ENCODE results near the gene FER. TPM values are rescaled to one million over a fixed set of nuclear protein-coding genes. Genes with fewer than 3 reads are reported as not detected.

FER gene
- total RNA-seq, 1 experiment from 2014 or later = 22.1 TPM

DNA sequence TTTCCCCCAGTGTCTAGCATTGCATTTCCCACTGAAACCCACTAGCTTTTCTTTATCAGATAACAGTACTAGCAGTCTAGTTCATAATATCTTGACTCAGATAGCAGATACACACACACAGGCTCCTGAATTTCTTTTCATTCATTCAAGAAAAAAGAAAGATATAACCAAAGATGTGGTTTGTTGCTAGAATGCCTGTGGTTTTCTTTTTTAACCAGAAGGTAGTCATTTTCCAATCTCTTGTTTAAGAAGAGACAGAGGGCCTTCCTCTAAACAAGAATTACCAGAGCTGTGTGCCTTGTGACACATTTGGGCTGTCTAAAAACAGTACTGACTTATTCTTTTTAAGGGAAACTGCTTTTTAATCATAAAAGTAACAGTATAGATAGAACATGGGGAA lies 494.8 kb downstream of the FER start:
- ATAC-seq (no peak), DNase-seq (ENCODE audit: low read depth, low spot score) (no peak)
- in situ Hi-C loops (cut with HindIII; ENCODE audit: low pct_unique_long_range_greater_than_20kb, low sequenced_read_pairs) = no loop called here
- ChIA-PET CTCF (no interaction called here), POLR2A (no interaction called here)
- no peak for TF ChIP-seq SIN3A (IDR thresholded peaks at IDR 0.05; ENCODE audit: borderline replicate concordance, insufficient read depth, low read depth, low read length)
- TF ChIP-seq, protein P1, sequence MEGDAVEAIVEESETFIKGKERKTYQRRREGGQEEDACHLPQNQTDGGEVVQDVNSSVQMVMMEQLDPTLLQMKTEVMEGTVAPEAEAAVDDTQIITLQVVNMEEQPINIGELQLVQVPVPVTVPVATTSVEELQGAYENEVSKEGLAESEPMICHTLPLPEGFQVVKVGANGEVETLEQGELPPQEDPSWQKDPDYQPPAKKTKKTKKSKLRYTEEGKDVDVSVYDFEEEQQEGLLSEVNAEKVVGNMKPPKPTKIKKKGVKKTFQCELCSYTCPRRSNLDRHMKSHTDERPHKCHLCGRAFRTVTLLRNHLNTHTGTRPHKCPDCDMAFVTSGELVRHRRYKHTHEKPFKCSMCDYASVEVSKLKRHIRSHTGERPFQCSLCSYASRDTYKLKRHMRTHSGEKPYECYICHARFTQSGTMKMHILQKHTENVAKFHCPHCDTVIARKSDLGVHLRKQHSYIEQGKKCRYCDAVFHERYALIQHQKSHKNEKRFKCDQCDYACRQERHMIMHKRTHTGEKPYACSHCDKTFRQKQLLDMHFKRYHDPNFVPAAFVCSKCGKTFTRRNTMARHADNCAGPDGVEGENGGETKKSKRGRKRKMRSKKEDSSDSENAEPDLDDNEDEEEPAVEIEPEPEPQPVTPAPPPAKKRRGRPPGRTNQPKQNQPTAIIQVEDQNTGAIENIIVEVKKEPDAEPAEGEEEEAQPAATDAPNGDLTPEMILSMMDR (IDR thresholded peaks at IDR 0.05) = no peak
- TF ChIP-seq, protein P2, sequence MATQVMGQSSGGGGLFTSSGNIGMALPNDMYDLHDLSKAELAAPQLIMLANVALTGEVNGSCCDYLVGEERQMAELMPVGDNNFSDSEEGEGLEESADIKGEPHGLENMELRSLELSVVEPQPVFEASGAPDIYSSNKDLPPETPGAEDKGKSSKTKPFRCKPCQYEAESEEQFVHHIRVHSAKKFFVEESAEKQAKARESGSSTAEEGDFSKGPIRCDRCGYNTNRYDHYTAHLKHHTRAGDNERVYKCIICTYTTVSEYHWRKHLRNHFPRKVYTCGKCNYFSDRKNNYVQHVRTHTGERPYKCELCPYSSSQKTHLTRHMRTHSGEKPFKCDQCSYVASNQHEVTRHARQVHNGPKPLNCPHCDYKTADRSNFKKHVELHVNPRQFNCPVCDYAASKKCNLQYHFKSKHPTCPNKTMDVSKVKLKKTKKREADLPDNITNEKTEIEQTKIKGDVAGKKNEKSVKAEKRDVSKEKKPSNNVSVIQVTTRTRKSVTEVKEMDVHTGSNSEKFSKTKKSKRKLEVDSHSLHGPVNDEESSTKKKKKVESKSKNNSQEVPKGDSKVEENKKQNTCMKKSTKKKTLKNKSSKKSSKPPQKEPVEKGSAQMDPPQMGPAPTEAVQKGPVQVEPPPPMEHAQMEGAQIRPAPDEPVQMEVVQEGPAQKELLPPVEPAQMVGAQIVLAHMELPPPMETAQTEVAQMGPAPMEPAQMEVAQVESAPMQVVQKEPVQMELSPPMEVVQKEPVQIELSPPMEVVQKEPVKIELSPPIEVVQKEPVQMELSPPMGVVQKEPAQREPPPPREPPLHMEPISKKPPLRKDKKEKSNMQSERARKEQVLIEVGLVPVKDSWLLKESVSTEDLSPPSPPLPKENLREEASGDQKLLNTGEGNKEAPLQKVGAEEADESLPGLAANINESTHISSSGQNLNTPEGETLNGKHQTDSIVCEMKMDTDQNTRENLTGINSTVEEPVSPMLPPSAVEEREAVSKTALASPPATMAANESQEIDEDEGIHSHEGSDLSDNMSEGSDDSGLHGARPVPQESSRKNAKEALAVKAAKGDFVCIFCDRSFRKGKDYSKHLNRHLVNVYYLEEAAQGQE (IDR thresholded peaks at IDR 0.05; ENCODE audit: insufficient read depth in 1 of 2, low read depth in 2 of 2, low read length in 1 of 2) = no peak
- no peak for TF ChIP-seq POLR2AphosphoS5 (IDR thresholded peaks at IDR 0.05; ENCODE audit: low read depth, low read length)
- TF ChIP-seq TCF7L2 (IDR thresholded peaks at IDR 0.05; ENCODE audit: low read depth, low read length) = no peak
- Histone ChIP-seq H3K4me3 (ENCODE audit: low read depth in 2 of 2, low read length in 2 of 2) (no peak overlapping the region), H3K36me3 (ENCODE audit: control insufficient read depth, insufficient read depth, low read length) (no peaks in the 10 kb centered on the region), H3K4me1 (ENCODE audit: control insufficient read depth, insufficient read depth, low read length) (no peaks in the 10 kb centered on the region), H3K27me3 (ENCODE audit: control insufficient read depth, insufficient read depth, low read length) (no peaks in the 10 kb centered on the region), H3K9me3 (ENCODE audit: control insufficient read depth, insufficient read depth, low read depth, low read length) (no peaks in the 10 kb centered on the region), H3K27ac (ENCODE audit: low read length) (no peak overlapping the region)
- intact Hi-C loops (cut with micrococcal nuclease; ENCODE audit: unreplicated experiment) = no loop called here
- no TSS peak for BruUV-seq (replicated peaks)

DNA sequence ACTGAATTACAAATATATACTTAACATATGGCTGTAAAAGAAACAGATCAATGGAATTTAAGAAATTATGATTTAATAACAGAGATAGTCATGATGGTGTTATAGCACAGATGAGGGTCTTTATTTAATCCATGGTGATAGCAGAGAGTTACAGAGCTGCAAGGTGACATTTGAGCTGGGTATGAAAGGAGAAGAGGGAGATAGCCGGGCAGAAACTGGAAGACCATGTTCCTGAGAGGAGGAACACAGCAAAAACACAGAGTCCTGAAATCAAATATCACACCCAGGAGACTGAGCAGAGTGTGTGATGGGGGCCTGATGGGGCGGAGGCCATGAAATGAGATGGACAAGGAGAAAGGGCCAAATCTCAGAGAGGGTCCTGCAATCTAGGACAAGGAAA lies 498.7 kb downstream of the FER start:
- ChIA-PET POLR2A (no interaction called here), CTCF (no interaction called here)
- ATAC-seq = no peak
- intact Hi-C loops (cut with micrococcal nuclease; ENCODE audit: unreplicated experiment) (no loop called here), in situ Hi-C loops (cut with HindIII; ENCODE audit: low pct_unique_long_range_greater_than_20kb, low sequenced_read_pairs) (no loop called here)
- H3K9me3 ChIP-seq (ENCODE audit: control insufficient read depth, insufficient read depth, low read depth, low read length) = no peaks in the 10 kb centered on the region
- no peak overlapping the region for H3K27ac ChIP-seq (ENCODE audit: low read length)
- BruUV-seq (replicated peaks) = no TSS peak
- DNase-seq (ENCODE audit: low read depth, low spot score) = no peak
- H3K4me1 ChIP-seq (ENCODE audit: control insufficient read depth, insufficient read depth, low read length) = no peaks in the 10 kb centered on the region
- H3K4me3 ChIP-seq (ENCODE audit: low read depth in 2 of 2, low read length in 2 of 2) = no peak overlapping the region
- TF ChIP-seq, protein P2 (IDR thresholded peaks at IDR 0.05; ENCODE audit: insufficient read depth in 1 of 2, low read depth in 2 of 2, low read length in 1 of 2) = no peak
- no peak for TF ChIP-seq TCF7L2 (IDR thresholded peaks at IDR 0.05; ENCODE audit: low read depth, low read length)
- no peak for TF ChIP-seq SIN3A (IDR thresholded peaks at IDR 0.05; ENCODE audit: borderline replicate concordance, insufficient read depth, low read depth, low read length)
- TF ChIP-seq POLR2AphosphoS5 (IDR thresholded peaks at IDR 0.05; ENCODE audit: low read depth, low read length) = no peak
- TF ChIP-seq, protein P1 (IDR thresholded peaks at IDR 0.05) = no peak
- H3K27me3 ChIP-seq (ENCODE audit: control insufficient read depth, insufficient read depth, low read length) = no peaks in the 10 kb centered on the region
- H3K36me3 ChIP-seq (ENCODE audit: control insufficient read depth, insufficient read depth, low read length) = no peaks in the 10 kb centered on the region

Data from Panc1 (cell line).